WTC11 (cell line): ENCODE measurements around the gene NEK11. TPM values are rescaled to one million over a fixed set of nuclear protein-coding genes. Genes with fewer than 3 reads are reported as not detected.
A peak's percentile ranks its signal among the peaks of the same experiment; 100 is the strongest.

Source experiments
- ATAC-seq: fragments of 200-7000 bp; cut with Tn5 transposase; 2 replicates; pipeline ENCODE4 v1.10.0; 2021; ENCODE audit warnings: mild to moderate bottlenecking, moderate library complexity
- CTCF ChIA-PET: fragments of 300-600 bp; sonication (Branson Sonifier 250); formaldehyde crosslinking; loops from one replicate; lab custom pipeline; 2021; ENCODE audit warnings: antibody characterized with exemption; lab: Charles Lee
- POLR2A ChIA-PET: fragments of 350-600 bp; sonication (Branson Sonifier 250); formaldehyde crosslinking; loops from one replicate; lab custom pipeline; 2021; ENCODE audit warnings: antibody characterized with exemption; lab: Charles Lee
- DNase-seq: peaks from one replicate; pipeline ENCODE4 v3.0.0; 2021; ENCODE audit warnings: low spot score
- H3K27ac Mint-ChIP-seq: 2 replicates; pipeline ENCODE4 v1.8.0; 2021; ENCODE audit warnings: mixed read lengths
- H3K27me3 Mint-ChIP-seq: 2 replicates; pipeline ENCODE4 v1.8.0; 2021; ENCODE audit warnings: low read depth, mild to moderate bottlenecking, moderate library complexity, mixed read lengths
- H3K36me3 Mint-ChIP-seq: 2 replicates; pipeline ENCODE4 v1.8.0; 2021; ENCODE audit warnings: mixed read lengths
- H3K4me1 Mint-ChIP-seq: 2 replicates; pipeline ENCODE4 v1.8.0; 2022; ENCODE audit warnings: mixed read lengths
- H3K4me3 Mint-ChIP-seq: 2 replicates; pipeline ENCODE4 v1.8.0; 2021; ENCODE audit warnings: mild to moderate bottlenecking, moderate library complexity, mixed read lengths
- H3K9me3 Mint-ChIP-seq: 2 replicates; pipeline ENCODE4 v1.8.0; 2021; ENCODE audit warnings: mixed read lengths
- ATF2 ChIP-seq: sonication (generic); formaldehyde crosslinking; IDR thresholded peaks from 2 replicates; pipeline ENCODE4 v1.8.1; 2022; ENCODE audit warnings: low read depth, missing genetic modification reagents, borderline replicate concordance
- ATF6 ChIP-seq: sonication (generic); formaldehyde crosslinking; IDR thresholded peaks from 2 replicates; pipeline ENCODE4 v1.8.1; 2023; ENCODE audit warnings: mild to moderate bottlenecking, missing genetic modification reagents
- CTCF ChIP-seq: fragments of 200-600 bp; IDR thresholded peaks from 2 replicates; pipeline ENCODE4 v1.8.0; 2022; ENCODE audit warnings: antibody characterized with exemption
- E2F4 ChIP-seq: sonication (generic); formaldehyde crosslinking; IDR thresholded peaks from 2 replicates; pipeline ENCODE4 v1.8.1; 2022; ENCODE audit warnings: low read depth, mild to moderate bottlenecking, moderate library complexity, missing genetic modification reagents, borderline replicate concordance
- ELF4 ChIP-seq: sonication (generic); formaldehyde crosslinking; IDR thresholded peaks from 2 replicates; pipeline ENCODE4 v1.8.1; 2022; ENCODE audit warnings: low read depth, mild to moderate bottlenecking, moderate library complexity, missing genetic modification reagents
- ESRRA ChIP-seq: sonication (generic); formaldehyde crosslinking; IDR thresholded peaks from 2 replicates; pipeline ENCODE4 v1.8.1; 2022; ENCODE audit warnings: mild to moderate bottlenecking, missing genetic modification reagents, borderline replicate concordance
- ETV6 ChIP-seq: sonication (generic); formaldehyde crosslinking; IDR thresholded peaks from 2 replicates; pipeline ENCODE4 v1.8.1; 2022; ENCODE audit warnings: mild to moderate bottlenecking, missing genetic modification reagents
- HMGA2 ChIP-seq: fragments of 250-450 bp; sonication (Bioruptor Pico); IDR thresholded peaks from 2 replicates; pipeline ENCODE4 v1.4.0; 2021; ENCODE audit warnings: mild to moderate bottlenecking, moderate library complexity
- MXD4 ChIP-seq: fragments of 250-450 bp; sonication (Bioruptor Pico); IDR thresholded peaks from 2 replicates; pipeline ENCODE4 v1.8.0; 2021; ENCODE audit warnings: mild to moderate bottlenecking, moderate library complexity, borderline replicate concordance
- NFATC4 ChIP-seq: fragments of 250-450 bp; sonication (Bioruptor Pico); IDR thresholded peaks from 2 replicates; pipeline ENCODE4 v1.9.0; 2021; ENCODE audit warnings: mild to moderate bottlenecking
- NR2C2 ChIP-seq: sonication (generic); formaldehyde crosslinking; IDR thresholded peaks from 2 replicates; pipeline ENCODE4 v1.8.0; 2022; ENCODE audit warnings: mild to moderate bottlenecking, missing genetic modification reagents
- OVOL2 ChIP-seq: fragments of 250-450 bp; sonication (Bioruptor Pico); IDR thresholded peaks from 2 replicates; pipeline ENCODE4 v1.9.0; 2021; ENCODE audit warnings: mild to moderate bottlenecking, borderline replicate concordance
- PRDM15 ChIP-seq: sonication (generic); formaldehyde crosslinking; IDR thresholded peaks from 2 replicates; pipeline ENCODE4 v1.8.0; 2022; ENCODE audit warnings: missing genetic modification reagents
- RELA ChIP-seq: sonication (generic); formaldehyde crosslinking; IDR thresholded peaks from 2 replicates; pipeline ENCODE4 v1.8.1; 2022; ENCODE audit warnings: missing genetic modification reagents, mild to moderate bottlenecking, borderline replicate concordance
- SMAD3 ChIP-seq: sonication (generic); formaldehyde crosslinking; IDR thresholded peaks from 2 replicates; pipeline ENCODE4 v1.8.0; 2022; ENCODE audit warnings: missing genetic modification reagents, mild to moderate bottlenecking, borderline replicate concordance
- STAT6 ChIP-seq: sonication (generic); formaldehyde crosslinking; conservative IDR thresholded peaks from 2 replicates; pipeline ENCODE4 v1.8.1; 2023; ENCODE audit warnings: mild to moderate bottlenecking, low read depth, missing genetic modification reagents, moderate library complexity
- TEAD4 ChIP-seq: sonication (generic); formaldehyde crosslinking; IDR thresholded peaks from 2 replicates; pipeline ENCODE4 v1.8.0; 2022; ENCODE audit warnings: mild to moderate bottlenecking, missing genetic modification reagents
- TP53 ChIP-seq: sonication (generic); formaldehyde crosslinking; IDR thresholded peaks from 2 replicates; pipeline ENCODE4 v1.8.1; 2023; ENCODE audit warnings: mild to moderate bottlenecking, missing genetic modification reagents
- USF2 ChIP-seq: sonication (generic); formaldehyde crosslinking; IDR thresholded peaks from 2 replicates; pipeline ENCODE4 v1.8.1; 2023; ENCODE audit warnings: mild to moderate bottlenecking, missing genetic modification reagents, moderate library complexity
- ZBTB21 ChIP-seq: sonication (generic); formaldehyde crosslinking; IDR thresholded peaks from 2 replicates; pipeline ENCODE4 v1.8.1; 2023; ENCODE audit warnings: mild to moderate bottlenecking, missing genetic modification reagents, borderline replicate concordance
- ZMAT4 ChIP-seq: fragments of 250-450 bp; sonication (Bioruptor Pico); IDR thresholded peaks from 2 replicates; pipeline ENCODE4 v1.9.0; 2021; ENCODE audit warnings: mild to moderate bottlenecking
- ZNF121 ChIP-seq: sonication (generic); formaldehyde crosslinking; IDR thresholded peaks from 2 replicates; pipeline ENCODE4 v1.8.0; 2023; ENCODE audit warnings: missing genetic modification reagents
- ZNF232 ChIP-seq: sonication (generic); formaldehyde crosslinking; IDR thresholded peaks from 2 replicates; pipeline ENCODE4 v1.8.0; 2022; ENCODE audit warnings: mild to moderate bottlenecking, missing genetic modification reagents
- ZNF416 ChIP-seq: fragments of 250-450 bp; sonication (Bioruptor Pico); IDR thresholded peaks from 2 replicates; pipeline ENCODE4 v1.9.0; 2021; ENCODE audit warnings: mild to moderate bottlenecking, inconsistent platforms
- total RNA-seq: library from RNA; stranded (reverse); gene quantifications from 3 replicates; pipeline ENCODE4 v1.2.3, GENCODE V29; 2021

The NEK11 gene
- total RNA-seq, 1 experiment from 2014 or later, result 1.6 TPM

GRCh38 chr3:131390331-131390730 lies 363.7 kb downstream of the NEK11 start:
- POLR2A ChIA-PET, result no interaction called here
- ATAC-seq (peak; percentile 69), DNase-seq (no peak)
- TF ChIP-seq SMAD3, result no peak
- no peak for TF ChIP-seq OVOL2 (CRISPR knock-in tag)
- TF ChIP-seq NFATC4 (CRISPR knock-in tag), result no peak
- no peak for TF ChIP-seq ZNF121
- TF ChIP-seq E2F4, result no peak
- TF ChIP-seq ZBTB21 (CRISPR knock-in tag), result no peak
- TF ChIP-seq MXD4, result no peak
- TF ChIP-seq ETV6 (CRISPR knock-in tag), result no peak
- TF ChIP-seq TP53 (CRISPR knock-in tag), result no peak
- TF ChIP-seq ZNF232, result no peak
- TF ChIP-seq TEAD4 (CRISPR knock-in tag), result no peak
- TF ChIP-seq ATF6 (CRISPR knock-in tag), result no peak
- TF ChIP-seq ATF2 (CRISPR knock-in tag), result no peak
- TF ChIP-seq ELF4 (CRISPR knock-in tag), result no peak
- TF ChIP-seq CTCF, result no peak
- no peak for TF ChIP-seq HMGA2 (CRISPR knock-in tag)
- TF ChIP-seq RELA, result no peak
- H3K4me1 Mint-ChIP-seq, result no peaks in the 10 kb centered on the region
- H3K27me3 Mint-ChIP-seq, result no peaks in the 10 kb centered on the region
- H3K9me3 Mint-ChIP-seq, result no peaks in the 10 kb centered on the region
- no peak overlapping the region for H3K27ac Mint-ChIP-seq
- H3K4me3 Mint-ChIP-seq, result no peak overlapping the region
- H3K36me3 Mint-ChIP-seq, result peaks cover 2% of the 10 kb centered on the region
- CTCF ChIA-PET, result no interaction called here

- DNase-seq (no peak), ATAC-seq (no peak)
- ChIA-PET CTCF (no interaction called here), POLR2A (no interaction called here)
- H3K36me3 Mint-ChIP-seq, result no peaks in the 10 kb centered on the region
- H3K27ac Mint-ChIP-seq, result no peak overlapping the region
- TF ChIP-seq STAT6 (no peak), SMAD3 (no peak), ESRRA (no peak), ZNF416 (CRISPR knock-in tag) (no peak), ZMAT4 (CRISPR knock-in tag) (no peak), PRDM15 (CRISPR knock-in tag) (no peak), USF2 (CRISPR knock-in tag) (no peak), NR2C2 (CRISPR knock-in tag) (no peak)
- H3K4me1 Mint-ChIP-seq, result no peaks in the 10 kb centered on the region
- peaks cover 4% of the 10 kb centered on the region for H3K9me3 Mint-ChIP-seq
- H3K27me3 Mint-ChIP-seq, result no peaks in the 10 kb centered on the region
- no peak overlapping the region for H3K4me3 Mint-ChIP-seq
Observed at GRCh38 chr3:131393051-131393450, 366.4 kb downstream of the NEK11 start.
